ENCODE data around the gene ASIC4. TPM values are rescaled to one million over a fixed set of nuclear protein-coding genes. Genes with fewer than 3 reads are reported as not detected.

Gene ASIC4
- total and polyA plus RNA-seq, 2 of the 13 experiments (the other 11 are each of a cell fraction or from before 2014, with no cell fraction given): 0.03 TPM; not detected in 1

- ATAC-seq (no peak), FAIRE-seq (no peak), DNase-seq (ENCODE audit: low spot score) (no peak)
- TF ChIP-seq ZMYM4 (CRISPR knock-in tag; IDR thresholded peaks at IDR 0.05): no peak
- no peak for TF ChIP-seq SP5 (CRISPR knock-in tag; IDR thresholded peaks at IDR 0.05; ENCODE audit: borderline replicate concordance, low read depth)
- no peak for TF ChIP-seq RAD21 (CRISPR knock-in tag; IDR thresholded peaks at IDR 0.05)
- no peak for TF ChIP-seq HNRNPL (IDR thresholded peaks at IDR 0.05; ENCODE audit: low read depth, low read length)
- TF ChIP-seq, protein P1, sequence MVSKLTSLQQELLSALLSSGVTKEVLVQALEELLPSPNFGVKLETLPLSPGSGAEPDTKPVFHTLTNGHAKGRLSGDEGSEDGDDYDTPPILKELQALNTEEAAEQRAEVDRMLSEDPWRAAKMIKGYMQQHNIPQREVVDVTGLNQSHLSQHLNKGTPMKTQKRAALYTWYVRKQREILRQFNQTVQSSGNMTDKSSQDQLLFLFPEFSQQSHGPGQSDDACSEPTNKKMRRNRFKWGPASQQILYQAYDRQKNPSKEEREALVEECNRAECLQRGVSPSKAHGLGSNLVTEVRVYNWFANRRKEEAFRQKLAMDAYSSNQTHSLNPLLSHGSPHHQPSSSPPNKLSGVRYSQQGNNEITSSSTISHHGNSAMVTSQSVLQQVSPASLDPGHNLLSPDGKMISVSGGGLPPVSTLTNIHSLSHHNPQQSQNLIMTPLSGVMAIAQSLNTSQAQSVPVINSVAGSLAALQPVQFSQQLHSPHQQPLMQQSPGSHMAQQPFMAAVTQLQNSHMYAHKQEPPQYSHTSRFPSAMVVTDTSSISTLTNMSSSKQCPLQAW (CRISPR knock-in tag; IDR thresholded peaks at IDR 0.05): no peak
- TF ChIP-seq RELA (CRISPR knock-in tag; IDR thresholded peaks at IDR 0.05): no peak
- no peak for TF ChIP-seq ZNF354B (CRISPR knock-in tag; IDR thresholded peaks at IDR 0.05)
- Histone ChIP-seq H2AFZ (ENCODE audit: low read length) (no peak overlapping the region), H3K36me3 (replicated peaks in 1 of 2; ENCODE audit: control insufficient read depth in 1 of 2, insufficient read depth in 2 of 2, low read length in 2 of 2) (no peaks in the 10 kb centered on the region), H3K9ac (ENCODE audit: insufficient read depth, low read depth, low read length) (no peak overlapping the region), H3K27ac (ENCODE audit: extremely low read length, insufficient read depth, low read length) (no peak overlapping the region), H3K4me3 (replicated peaks in 1 of 3; ENCODE audit: insufficient read depth in 1 of 3, low read depth in 2 of 3, low read length in 3 of 3) (no peak overlapping the region), H3K79me2 (ENCODE audit: insufficient read depth, low read length) (no peaks in the 10 kb centered on the region), H4K20me1 (ENCODE audit: insufficient read depth, low read length) (no peaks in the 10 kb centered on the region), H3K27me3 (ENCODE audit: control insufficient read depth in 1 of 2, insufficient read depth in 2 of 2, low read length in 2 of 2) (peaks cover 37 to 99% of the 10 kb centered on the region in 2 experiments; a peak in 4 of 5 replicates), H3K9me3 (ENCODE audit: low read length) (no peaks in the 10 kb centered on the region), H3K4me2 (ENCODE audit: low read depth, low read length) (no peak overlapping the region), H3K4me1 (ENCODE audit: insufficient read depth, low read length) (peaks cover 14% of the 10 kb centered on the region)
- in situ Hi-C loops (cut with HindIII; ENCODE audit: extremely low pct_ligation_motif_present, low pct_unique_long_range_greater_than_20kb): loop anchor here (5.0 kb wide), 1 partner anchor 41 kb away; no protein-coding TSS in a partner anchor
- intact Hi-C loops (cut with micrococcal nuclease; ENCODE audit: unreplicated experiment): no loop called here
- WGBS (ENCODE audit: low lambda C conversion rate): 4% methylated on average over 13 of the region's 14 CpGs
- ChIA-PET POLR2A (no interaction called here), CTCF (ENCODE audit: low intra/inter-chr PET ratio, low total read pairs) (interaction anchor here (1.8 kb wide), 1 partner anchor 38 kb away, joined by 4 read pairs; no protein-coding TSS in a partner anchor)
- no TSS peak for BruUV-seq (replicated peaks)
Measured at GRCh38 chr2:219491278-219491963, 22.9 kb upstream of the ASIC4 start.

Measured in HepG2 (cell line).